ENCODE measurements around the gene MGRN1. TPM values are rescaled to one million over a fixed set of nuclear protein-coding genes. Genes with fewer than 3 reads are reported as not detected.

The MGRN1 gene
- total and polyA plus RNA-seq, 2 donors (not counting 1 experiment from before 2014, with no cell fraction given) = 22.7 to 89.2 TPM

DNA sequence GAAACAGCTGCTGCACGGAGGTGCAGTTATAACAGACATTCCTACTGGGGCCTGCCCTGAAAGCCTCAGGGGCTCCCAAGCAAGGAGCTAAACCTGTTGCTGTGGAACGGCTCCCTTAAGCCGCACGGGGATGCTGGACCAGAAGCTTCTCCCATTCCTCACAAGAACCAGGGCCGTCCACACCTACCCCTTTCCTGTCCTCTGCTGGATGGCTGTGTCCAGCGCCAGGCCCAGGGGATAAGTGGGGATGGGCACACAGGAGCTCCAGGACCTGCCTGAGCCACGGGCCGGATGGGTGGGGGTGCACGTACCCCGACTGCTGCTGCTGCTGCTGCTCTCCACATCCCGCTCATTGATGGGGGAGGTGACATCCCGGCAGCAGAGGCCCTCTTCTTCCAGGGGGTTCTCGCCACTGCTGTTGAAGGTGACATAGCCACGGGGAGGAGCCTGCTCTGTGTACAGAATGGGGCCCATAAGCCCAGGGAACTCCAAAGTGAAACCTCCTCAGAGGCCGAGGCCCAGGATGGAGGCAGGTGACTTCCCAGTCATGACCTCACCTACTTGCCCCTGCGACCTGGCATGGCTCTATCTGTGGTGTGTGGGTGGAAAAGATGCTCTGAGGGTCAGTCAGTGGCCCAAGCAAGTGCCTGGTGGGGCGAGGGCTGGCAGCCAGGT lies 77.3 kb downstream of the MGRN1 start:
- Histone ChIP-seq H3K27me3 (replicated peaks in 1 of 4; ENCODE audit: control extremely low read depth in 1 of 4, control insufficient read depth in 3 of 4, insufficient read depth in 4 of 4, low read length in 3 of 4) (no peaks in the 10 kb centered on the region), H3K4me2 (replicated peaks; ENCODE audit: low read depth, low read length, poor library complexity, severe bottlenecking) (no peak overlapping the region), H3K4me1 (ENCODE audit: control insufficient read depth in 2 of 2, insufficient read depth in 2 of 2, low read length in 2 of 2) (no peaks in the 10 kb centered on the region), H2AFZ (ENCODE audit: insufficient read depth, low read depth, low read length, poor library complexity, severe bottlenecking) (no peak overlapping the region), H3K79me2 (ENCODE audit: control insufficient read depth, insufficient read depth, low read length) (no peaks in the 10 kb centered on the region), H3K9ac (ENCODE audit: low read length) (no peak overlapping the region), H3K4me3 (ENCODE audit: control extremely low read depth in 1 of 5, extremely low read depth in 1 of 5, insufficient read depth in 1 of 5, low read depth in 2 of 5, low read length in 4 of 5) (no peak overlapping the region), H3K9me3 (ENCODE audit: control extremely low read depth in 1 of 3, control insufficient read depth in 2 of 3, insufficient read depth in 1 of 3, low read length in 2 of 3) (no peaks in the 10 kb centered on the region), H4K20me1 (ENCODE audit: control insufficient read depth, insufficient read depth, low read length, poor library complexity, severe bottlenecking) (no peaks in the 10 kb centered on the region), H3K27ac (ENCODE audit: low read length in 2 of 2) (no peak overlapping the region), H3K36me3 (replicated peaks in 1 of 2; ENCODE audit: control extremely low read depth in 1 of 2, control insufficient read depth in 1 of 2, extremely low read depth in 1 of 2, insufficient read depth in 2 of 2, low read length in 1 of 2) (peaks cover 2 to 51% of the 10 kb centered on the region in 2 experiments)
- H3K27me3 Mint-ChIP-seq = no peaks in the 10 kb centered on the region
- POLR2A ChIA-PET = no interaction called here
- no peaks in the 10 kb centered on the region for H3K4me1 Mint-ChIP-seq
- intact Hi-C loops (cut with micrococcal nuclease) = no loop called here
- no peak overlapping the region for H3K4me3 Mint-ChIP-seq
- CTCF ChIA-PET = interaction anchor here (0.7 kb wide), 1 partner anchor 101 kb away, joined by 3 read pairs; the partner anchor contains the start of gene ROGDI
- WGBS (ENCODE audit: insufficient coverage) = 97% methylated on average over 13 of the region's 17 CpGs
- H3K9me3 Mint-ChIP-seq (ENCODE audit: insufficient read depth) = no peaks in the 10 kb centered on the region
- DNase-seq (no peak), ATAC-seq (ENCODE audit: low read depth) (no peak)
- no peak overlapping the region for H3K27ac Mint-ChIP-seq
- TF ChIP-seq, protein P1, sequence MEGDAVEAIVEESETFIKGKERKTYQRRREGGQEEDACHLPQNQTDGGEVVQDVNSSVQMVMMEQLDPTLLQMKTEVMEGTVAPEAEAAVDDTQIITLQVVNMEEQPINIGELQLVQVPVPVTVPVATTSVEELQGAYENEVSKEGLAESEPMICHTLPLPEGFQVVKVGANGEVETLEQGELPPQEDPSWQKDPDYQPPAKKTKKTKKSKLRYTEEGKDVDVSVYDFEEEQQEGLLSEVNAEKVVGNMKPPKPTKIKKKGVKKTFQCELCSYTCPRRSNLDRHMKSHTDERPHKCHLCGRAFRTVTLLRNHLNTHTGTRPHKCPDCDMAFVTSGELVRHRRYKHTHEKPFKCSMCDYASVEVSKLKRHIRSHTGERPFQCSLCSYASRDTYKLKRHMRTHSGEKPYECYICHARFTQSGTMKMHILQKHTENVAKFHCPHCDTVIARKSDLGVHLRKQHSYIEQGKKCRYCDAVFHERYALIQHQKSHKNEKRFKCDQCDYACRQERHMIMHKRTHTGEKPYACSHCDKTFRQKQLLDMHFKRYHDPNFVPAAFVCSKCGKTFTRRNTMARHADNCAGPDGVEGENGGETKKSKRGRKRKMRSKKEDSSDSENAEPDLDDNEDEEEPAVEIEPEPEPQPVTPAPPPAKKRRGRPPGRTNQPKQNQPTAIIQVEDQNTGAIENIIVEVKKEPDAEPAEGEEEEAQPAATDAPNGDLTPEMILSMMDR (IDR thresholded peaks at IDR 0.05) = no peak
- no peak for TF ChIP-seq EZH2 (IDR thresholded peaks at IDR 0.05; ENCODE audit: borderline replicate concordance, insufficient read depth, low read depth, low read length, poor library complexity, severe bottlenecking)

DNA sequence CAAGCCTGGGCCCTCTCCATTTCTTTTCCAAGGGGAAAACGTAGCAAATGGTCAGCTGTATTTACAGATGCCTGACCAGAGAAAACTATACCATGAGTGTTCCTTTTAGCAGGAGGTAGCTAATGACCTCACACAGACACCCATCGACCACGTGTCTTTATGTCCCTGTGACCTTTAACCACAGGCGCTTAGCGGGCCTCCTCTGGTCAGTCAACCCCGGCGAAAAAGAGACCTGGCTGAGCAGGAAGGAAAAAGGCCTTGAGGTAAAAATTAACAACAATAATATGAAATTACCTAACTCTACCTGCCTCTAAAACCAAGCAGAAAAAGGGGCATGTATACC lies 77.8 kb downstream of the MGRN1 start:
- Histone ChIP-seq H3K27ac (ENCODE audit: low read length in 2 of 2) (no peak overlapping the region), H3K4me2 (replicated peaks; ENCODE audit: low read depth, low read length, poor library complexity, severe bottlenecking) (no peak overlapping the region), H3K4me1 (ENCODE audit: control insufficient read depth in 2 of 2, insufficient read depth in 2 of 2, low read length in 2 of 2) (no peaks in the 10 kb centered on the region), H4K20me1 (ENCODE audit: control insufficient read depth, insufficient read depth, low read length, poor library complexity, severe bottlenecking) (no peaks in the 10 kb centered on the region), H3K9me3 (ENCODE audit: control extremely low read depth in 1 of 3, control insufficient read depth in 2 of 3, insufficient read depth in 1 of 3, low read length in 2 of 3) (no peaks in the 10 kb centered on the region), H3K36me3 (replicated peaks in 1 of 2; ENCODE audit: control extremely low read depth in 1 of 2, control insufficient read depth in 1 of 2, extremely low read depth in 1 of 2, insufficient read depth in 2 of 2, low read length in 1 of 2) (peaks cover 2 to 47% of the 10 kb centered on the region in 2 experiments), H3K27me3 (replicated peaks in 1 of 4; ENCODE audit: control extremely low read depth in 1 of 4, control insufficient read depth in 3 of 4, insufficient read depth in 4 of 4, low read length in 3 of 4) (no peaks in the 10 kb centered on the region), H3K79me2 (ENCODE audit: control insufficient read depth, insufficient read depth, low read length) (no peaks in the 10 kb centered on the region), H2AFZ (ENCODE audit: insufficient read depth, low read depth, low read length, poor library complexity, severe bottlenecking) (no peak overlapping the region), H3K9ac (ENCODE audit: low read length) (no peak overlapping the region), H3K4me3 (ENCODE audit: control extremely low read depth in 1 of 5, extremely low read depth in 1 of 5, insufficient read depth in 1 of 5, low read depth in 2 of 5, low read length in 4 of 5) (no peak overlapping the region)
- ChIA-PET CTCF (interaction anchor here (0.7 kb wide), 1 partner anchor 100 kb away, joined by 3 read pairs; the partner anchor contains the start of gene ROGDI), POLR2A (no interaction called here)
- no peak overlapping the region for H3K4me3 Mint-ChIP-seq
- no peak overlapping the region for H3K27ac Mint-ChIP-seq
- no peak for TF ChIP-seq EZH2 (IDR thresholded peaks at IDR 0.05; ENCODE audit: borderline replicate concordance, insufficient read depth, low read depth, low read length, poor library complexity, severe bottlenecking)
- TF ChIP-seq, protein P1 (IDR thresholded peaks at IDR 0.05) = no peak
- H3K9me3 Mint-ChIP-seq (ENCODE audit: insufficient read depth) = no peaks in the 10 kb centered on the region
- WGBS (ENCODE audit: insufficient coverage) = 100% methylated on average over 1 of the region's 7 CpGs
- no peak for ATAC-seq (ENCODE audit: low read depth)
- intact Hi-C loops (cut with micrococcal nuclease) = no loop called here
- DNase-seq = no peak
- no peaks in the 10 kb centered on the region for H3K27me3 Mint-ChIP-seq
- H3K4me1 Mint-ChIP-seq = no peaks in the 10 kb centered on the region

Data from B cell (primary cell).